Epithelial cell of prostate (primary cell): ENCODE measurements around the gene IFNB1.

Source experiments
- DNase-seq: peaks from one replicate; pipeline ENCODE4 v3.0.0-alpha.2; 2011; ENCODE audit warnings: low read depth, low spot score
- H3K27ac ChIP-seq: fragments of 450-650 bp; 2 replicates; pipeline ENCODE4 v1.5.1; 2017; ENCODE audit warnings: mild to moderate bottlenecking

The IFNB1 gene

DNA sequence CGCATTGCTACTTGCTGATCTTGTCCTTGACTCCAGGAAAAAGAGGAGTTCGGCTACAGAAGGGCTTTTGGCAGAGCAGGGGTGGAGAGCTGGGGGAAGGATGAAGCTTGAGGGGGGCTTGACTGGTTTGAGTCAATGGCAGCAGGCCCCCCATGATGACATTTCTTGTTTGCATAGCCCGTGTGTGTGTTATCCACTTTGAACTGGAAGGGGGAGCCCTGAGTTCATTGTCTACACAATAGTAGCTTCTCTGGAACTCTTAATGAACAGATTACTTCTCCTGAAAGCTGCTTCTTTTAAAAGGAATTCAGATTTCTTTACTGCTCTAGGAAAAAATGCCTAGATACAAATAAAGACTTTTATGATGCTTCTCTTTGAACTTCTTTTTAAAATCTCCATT lies 2.3 kb downstream of the IFNB1 start:
- H3K27ac ChIP-seq: no peak overlapping the region
- DNase-seq: no peak

DNA sequence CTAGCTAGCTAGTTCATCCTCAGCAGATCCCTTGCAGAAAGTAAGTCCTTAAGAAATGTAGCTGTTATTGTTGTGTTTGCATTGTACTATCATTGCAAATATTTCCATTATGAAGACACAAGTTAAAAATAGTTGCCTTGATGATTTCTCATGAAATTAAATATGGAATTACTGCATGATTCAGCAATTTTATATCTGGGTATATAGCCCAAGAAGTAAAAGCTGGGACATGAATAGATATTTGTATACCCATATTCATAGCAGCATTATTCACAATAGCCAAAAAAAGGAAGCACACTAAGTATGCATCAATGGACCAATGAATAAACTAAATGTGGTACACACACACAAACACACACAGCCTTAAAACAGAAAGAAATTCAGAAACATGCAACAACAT lies 6.8 kb downstream of the IFNB1 start:
- H3K27ac ChIP-seq: no peak overlapping the region
- no peak for DNase-seq

DNA sequence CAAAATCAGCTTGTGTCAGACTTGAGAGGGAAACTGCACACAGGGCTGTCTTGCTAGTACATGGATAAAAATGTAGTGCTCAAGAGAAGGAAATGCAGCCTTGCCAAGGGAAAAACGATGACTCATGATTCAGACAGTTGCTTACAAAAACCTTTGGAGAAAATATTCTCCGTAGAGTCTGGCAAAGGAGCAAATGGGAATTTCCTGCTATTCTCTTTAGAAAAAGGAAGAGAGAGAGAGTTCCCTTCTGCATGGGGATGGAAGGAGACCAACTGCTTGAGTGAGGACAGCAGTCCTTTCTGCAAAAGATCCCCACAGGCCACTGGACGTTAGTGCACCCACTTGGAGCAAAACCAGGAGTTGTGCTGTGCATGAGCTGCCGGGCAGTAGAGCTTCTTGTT lies 7.6 kb downstream of the IFNB1 start:
- peak overlapping the region; percentile 24 for H3K27ac ChIP-seq
- DNase-seq: peak; percentile 56

DNA sequence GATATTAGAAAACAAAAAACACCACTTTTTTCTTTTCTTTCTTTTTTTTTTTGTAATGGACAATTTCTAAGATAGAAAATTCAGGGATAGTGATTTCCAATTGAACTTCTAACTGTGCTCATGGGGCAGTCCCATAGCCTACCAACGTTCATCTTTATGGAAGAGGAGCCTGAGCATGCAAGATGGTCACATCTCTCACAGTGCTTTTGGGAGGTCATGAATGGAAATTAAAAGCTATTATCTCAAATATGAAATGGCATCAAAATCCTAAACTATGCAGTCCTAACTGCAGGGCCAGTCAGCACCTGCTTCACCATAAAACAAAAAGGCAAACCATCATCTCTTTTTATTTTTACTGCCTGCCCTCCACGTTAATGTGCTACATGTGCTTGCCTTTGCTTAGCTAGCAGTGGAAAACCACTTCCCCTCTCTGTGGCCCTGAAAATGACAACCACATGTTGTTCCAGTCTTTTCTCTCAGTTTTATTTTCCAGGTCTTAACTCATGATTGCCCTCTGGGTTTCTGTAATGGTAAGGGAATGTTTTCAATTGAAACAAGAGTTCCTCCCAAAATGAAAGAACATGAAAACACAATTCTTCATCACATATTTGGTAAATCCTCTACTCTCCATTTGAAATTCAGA lies 16.7 kb downstream of the IFNB1 start:
- H3K27ac ChIP-seq: no peak overlapping the region
- no peak for DNase-seq

DNA sequence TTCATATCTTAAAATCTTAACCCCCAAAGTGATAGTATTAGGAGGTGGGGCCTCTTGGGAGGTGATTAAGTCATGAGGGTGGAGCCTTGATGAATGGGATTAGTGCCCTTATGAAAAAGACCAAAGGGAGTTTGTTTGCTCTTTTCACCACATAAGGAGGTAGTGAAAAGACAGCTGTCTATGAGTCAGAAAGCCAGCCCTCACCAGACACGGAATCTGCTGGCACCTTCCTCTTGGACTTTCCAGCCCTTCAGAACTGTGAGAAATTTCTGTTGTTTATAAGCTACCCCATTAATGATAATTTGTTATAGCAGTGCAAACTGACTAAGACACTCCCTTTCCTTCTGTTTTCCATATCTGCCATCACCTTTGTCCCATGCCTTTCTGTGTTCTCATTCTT lies 20.8 kb downstream of the IFNB1 start:
- peak; percentile 33 for DNase-seq
- no peak overlapping the region for H3K27ac ChIP-seq

DNA sequence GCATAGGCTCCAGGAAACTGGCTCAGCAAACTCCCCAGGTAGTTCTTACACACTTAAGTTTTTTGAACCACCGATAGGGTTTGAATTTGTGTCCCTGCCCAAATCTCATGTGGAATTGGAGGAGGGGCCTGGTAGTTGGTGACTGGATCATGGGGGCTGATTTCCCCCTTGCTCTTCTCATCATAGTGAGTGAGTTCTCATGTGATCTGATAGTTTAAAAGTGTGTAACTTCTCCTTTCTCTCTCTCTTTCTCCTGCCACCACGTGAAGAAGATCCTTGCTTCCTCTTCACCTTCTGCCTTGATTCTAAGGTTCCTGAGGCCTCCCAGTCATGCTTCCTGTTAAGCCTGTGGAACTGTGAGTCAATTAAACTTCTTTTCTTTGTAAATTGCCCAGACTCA lies 23.9 kb downstream of the IFNB1 start:
- no peak for DNase-seq
- no peak overlapping the region for H3K27ac ChIP-seq

DNA sequence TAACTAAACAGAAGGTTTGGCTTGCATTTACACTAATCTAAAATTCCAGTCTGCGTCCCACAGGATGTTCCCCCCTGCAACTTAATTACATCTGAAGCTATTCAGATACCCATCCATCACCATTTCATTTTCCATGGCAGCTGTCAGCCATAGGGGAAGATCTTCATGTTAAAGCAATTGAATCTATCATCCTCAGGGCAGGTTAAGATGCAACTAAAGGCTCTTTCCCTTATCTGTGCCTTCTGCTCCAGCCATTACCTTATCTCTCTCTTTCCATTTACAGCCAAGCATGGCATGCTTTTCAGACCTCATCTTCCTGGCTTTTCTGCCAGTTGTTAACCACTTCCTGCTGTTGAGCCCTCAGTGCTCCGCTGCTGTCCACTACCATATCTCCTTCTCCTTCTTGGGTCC lies 30.5 kb downstream of the IFNB1 start:
- H3K27ac ChIP-seq: no peak overlapping the region
- no peak for DNase-seq

DNA sequence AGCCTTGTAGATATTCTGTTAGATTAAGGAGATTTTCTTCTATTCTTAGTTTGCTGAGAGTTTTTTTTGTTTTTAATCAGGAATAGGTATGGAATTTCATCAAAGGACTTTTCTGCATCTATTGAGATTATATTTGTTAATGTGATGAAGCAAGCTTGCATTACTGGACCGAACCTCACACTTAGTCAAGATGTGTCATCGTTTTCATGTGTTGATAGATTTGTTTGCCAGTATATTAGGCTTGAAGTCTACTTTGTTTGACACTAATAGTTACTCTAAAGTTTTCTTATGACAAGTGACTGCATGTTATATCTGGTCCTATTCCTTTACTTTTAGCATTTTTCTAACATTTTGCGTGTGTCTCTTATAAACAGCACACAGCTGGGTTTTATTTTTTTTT lies 33.9 kb downstream of the IFNB1 start:
- H3K27ac ChIP-seq: no peak overlapping the region
- DNase-seq: no peak

DNA sequence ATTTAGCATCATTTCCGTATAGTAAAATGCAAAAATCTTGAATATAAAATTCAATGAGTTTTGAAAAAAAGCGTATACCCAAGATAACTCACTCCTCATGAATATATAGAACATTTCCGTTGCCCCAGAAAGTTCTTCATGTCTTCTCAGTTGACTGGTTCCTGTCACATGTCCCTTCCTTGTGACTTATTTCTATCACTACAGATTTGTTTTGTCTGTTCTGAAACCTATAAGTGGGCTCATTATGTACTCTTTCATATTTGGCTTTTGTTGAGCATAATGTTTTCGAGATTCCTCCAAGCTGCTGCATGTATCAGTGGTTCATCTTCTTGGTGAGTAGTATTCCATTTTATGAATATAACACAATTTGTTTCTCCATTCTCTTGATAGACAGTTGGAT lies 35.3 kb downstream of the IFNB1 start:
- H3K27ac ChIP-seq: no peak overlapping the region
- no peak for DNase-seq

DNA sequence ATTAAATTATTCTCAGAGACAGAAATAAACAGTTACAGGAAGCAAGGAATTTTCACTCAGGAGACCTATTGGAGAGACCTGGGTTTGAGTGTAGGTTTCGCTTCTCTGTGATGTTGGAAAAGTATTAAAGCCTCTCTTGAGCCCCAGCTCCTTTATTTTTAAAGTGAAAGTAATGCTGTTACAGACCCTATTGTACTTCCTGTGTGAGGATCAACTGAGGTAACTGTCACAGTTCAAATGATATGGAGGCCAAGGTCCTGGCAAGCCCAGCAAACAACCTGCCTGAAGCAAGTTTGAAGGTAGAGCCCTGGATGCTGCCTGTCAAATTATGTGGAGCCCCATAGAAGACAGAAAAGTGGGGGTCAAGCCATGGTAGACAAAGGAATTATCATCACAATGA lies 38.4 kb downstream of the IFNB1 start:
- DNase-seq: no peak

DNA sequence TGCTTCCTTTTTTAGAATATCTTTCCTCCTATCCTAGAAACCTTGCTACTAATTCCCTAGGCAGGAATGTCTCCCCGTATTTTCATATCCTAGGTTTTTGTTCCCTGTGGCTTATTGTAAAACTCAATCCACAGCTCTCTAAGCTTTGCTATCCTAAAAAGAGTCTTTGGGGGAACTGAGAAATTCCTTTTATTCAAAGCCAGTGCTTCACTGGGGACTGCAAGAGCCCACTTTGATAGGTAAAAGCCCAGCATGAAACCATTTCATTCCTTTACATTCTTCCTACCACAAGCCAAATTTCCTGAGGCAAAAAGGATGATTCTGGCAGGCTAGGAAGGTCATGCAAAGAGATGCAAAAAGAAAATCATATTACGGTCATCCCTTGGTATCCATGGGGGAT lies 40.5 kb downstream of the IFNB1 start:
- H3K27ac ChIP-seq: no peak overlapping the region
- DNase-seq: no peak

More for the DNA sequence above, 38.4 kb downstream of the IFNB1 start:
- H3K27ac ChIP-seq: no peak overlapping the region

DNA sequence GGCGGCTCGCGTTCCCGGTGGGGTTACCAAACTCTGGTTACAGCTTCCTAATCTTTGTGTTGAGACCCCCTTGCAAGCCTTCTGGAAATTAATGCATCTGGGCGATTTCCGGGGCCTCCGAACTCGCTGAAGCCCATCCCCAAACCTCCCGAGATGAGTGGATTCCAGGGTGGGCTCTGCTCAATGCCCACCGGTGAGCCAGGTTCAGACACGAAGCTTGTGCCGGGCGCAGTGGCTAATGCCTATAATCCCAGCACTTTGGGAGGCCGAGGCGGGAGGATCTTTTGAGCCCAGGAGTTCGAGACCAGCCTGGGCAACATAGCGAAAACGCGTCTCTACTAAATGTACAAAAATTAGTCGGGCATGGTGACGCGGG lies 45.9 kb downstream of the IFNB1 start:
- DNase-seq: no peak
- no peak overlapping the region for H3K27ac ChIP-seq

DNA sequence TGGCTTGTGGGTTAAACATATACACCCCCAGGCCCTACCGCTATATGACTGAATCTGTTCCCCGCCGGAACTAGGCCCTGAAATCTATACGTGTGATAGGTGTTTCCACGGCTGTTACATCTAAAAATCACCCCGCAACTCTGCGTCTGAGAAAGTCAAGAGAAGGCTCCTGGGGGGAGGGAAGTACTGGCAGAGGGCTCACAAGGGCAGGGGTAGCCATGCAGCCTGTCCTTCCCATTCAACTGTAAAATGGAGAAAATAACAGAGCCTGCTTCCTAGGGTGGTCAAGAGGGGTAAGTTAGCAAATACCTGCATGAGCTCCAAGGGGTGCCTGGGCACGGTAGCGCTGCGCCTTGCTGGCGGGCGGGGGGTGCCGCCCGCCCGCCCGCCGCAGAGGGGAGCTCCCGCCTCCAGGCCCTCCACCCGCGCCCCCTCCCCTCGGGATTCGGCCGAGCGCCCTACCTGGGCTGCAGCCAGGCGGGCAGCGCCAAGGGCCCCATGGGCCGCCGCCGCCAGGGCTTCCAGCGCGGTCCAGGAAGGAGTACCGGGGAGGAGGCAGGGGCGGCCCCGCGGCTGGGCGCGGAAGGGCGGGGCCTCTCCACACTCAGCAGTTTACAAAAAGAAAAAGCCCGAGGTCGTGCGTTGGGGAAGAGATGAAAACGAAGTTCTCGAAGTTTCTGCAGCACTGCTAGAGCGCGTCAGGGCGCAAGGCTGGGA lies 46.5 kb downstream of the IFNB1 start, which contains the start of gene HACD4:
TSS of gene HACD4 (minus strand) at position 550 of the 717 bp plus-strand sequence. CDS start at position 500, 50 bp downstream.
- H3K27ac ChIP-seq: peak within 1 kb of the TSS; percentile 3
- no peak for DNase-seq

DNA sequence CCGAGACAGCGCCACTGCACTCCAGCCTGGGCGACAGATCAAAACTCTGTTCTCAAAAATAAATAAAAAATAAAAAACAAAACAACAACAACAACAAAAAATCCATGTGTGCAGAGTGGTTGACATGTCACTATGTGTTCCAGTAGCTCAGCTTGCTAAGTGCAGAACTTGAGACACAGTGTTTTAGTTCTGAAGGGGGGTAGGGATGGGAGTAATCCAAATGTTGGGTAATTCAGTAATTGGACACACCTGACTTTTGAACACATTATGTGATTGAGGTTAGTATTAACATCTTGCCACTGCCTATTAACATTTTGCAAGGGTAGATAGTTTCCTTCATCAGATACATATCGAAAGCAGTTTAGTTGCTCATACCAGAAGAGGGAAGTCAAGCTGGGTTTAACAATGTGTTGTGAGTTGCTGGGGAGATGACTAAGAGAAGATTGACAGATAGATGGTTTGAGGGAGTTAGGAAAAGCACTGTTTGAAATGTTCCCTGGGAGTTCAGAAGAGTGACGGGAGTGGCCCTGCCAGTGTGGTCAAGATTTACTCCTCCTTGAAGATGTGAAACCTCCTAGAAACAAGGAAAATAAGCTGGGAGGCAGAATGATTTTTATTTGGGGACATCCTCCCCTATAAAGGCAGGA lies 47.2 kb downstream of the IFNB1 start:
- peak; percentile 46 for DNase-seq
- H3K27ac ChIP-seq: peak overlapping the region; percentile 3

DNA sequence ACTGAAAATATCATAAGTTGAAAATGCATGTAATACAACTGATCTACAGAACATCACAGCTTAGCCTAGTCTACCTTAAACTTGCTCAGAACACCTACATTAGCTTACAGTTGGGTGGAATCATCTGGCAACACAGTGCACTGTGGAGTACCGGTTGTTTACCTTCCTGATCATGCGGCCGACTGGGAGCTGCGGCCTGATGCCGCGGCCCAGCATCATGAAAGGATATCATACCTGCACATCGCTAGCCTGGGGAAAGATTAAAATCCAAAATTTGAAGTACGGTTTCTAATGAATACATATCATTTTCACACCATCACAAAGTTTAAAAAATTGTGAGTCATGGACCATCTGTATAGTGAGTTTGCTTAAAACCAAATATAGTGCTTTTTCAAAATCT lies 48.1 kb downstream of the IFNB1 start:
- DNase-seq: no peak
- no peak overlapping the region for H3K27ac ChIP-seq

DNA sequence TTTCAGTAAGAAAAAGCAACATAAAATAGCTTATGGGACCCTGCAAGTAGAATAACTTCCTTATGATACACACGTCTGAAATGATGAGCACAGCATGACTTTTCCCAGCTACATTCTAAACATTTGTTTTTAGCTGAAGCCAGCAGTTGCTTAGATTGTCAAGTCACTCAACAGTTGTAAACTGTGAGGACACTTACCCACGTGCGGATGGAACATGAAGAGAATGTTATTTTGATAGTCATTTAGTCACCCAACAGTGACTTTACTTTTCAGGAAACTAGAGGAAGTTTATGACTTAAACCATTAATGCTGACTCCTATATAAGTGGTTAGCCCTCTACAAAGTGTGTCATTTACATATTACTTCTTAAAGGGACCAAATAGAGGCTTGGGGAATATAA lies 49.3 kb downstream of the IFNB1 start:
- DNase-seq: no peak

DNA sequence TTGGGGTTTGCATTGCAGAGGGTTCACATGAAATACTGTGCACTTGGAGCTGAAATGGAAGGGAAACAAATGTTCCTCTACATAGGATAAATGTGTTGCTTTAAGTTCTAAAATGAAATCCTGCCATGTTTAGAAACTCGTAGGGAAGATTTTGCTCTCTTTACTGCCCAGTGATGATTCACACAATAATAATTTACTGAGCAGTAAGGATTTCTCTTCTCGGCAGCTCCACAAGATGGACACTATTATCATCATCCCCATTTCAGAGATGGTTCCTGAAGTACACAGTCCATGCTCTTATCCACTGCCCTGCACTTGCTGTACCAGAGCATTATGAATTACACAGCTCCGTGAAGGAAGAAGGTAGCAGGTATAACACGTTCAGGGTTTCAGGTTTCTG lies 50.4 kb downstream of the IFNB1 start:
- no peak overlapping the region for H3K27ac ChIP-seq
- DNase-seq: no peak

More for the DNA sequence above, 49.3 kb downstream of the IFNB1 start:
- H3K27ac ChIP-seq: no peak overlapping the region
